Epithelial cell of proximal tubule (primary cell): ENCODE data around the gene CCDC74A. TPM values are rescaled to one million over a fixed set of nuclear protein-coding genes. Genes with fewer than 3 reads are reported as not detected.
"Not testable (repeated sequence)": the region's sequence is repeated elsewhere in the genome, so short reads cannot be mapped to it uniquely, and the experiment has no call there.

ENCODE experiments used
- DNase-seq: peaks from one replicate; pipeline ENCODE4 v3.0.0-alpha.2; 2011; ENCODE audit warnings: low read depth
- H3K4me3 ChIP-seq: 2 replicates; pipeline ENCODE4 v1.5.1; 2011; ENCODE audit warnings: low read depth, mild to moderate bottlenecking, low read length
- CTCF ChIP-seq: conservative IDR thresholded peaks from 2 replicates; pipeline ENCODE4 v1.5.1; 2012; ENCODE audit warnings: low read depth, mild to moderate bottlenecking, low read length
- total RNA-seq: library from RNA; depleted of rRNA; stranded (reverse); fragments of >200 nt; gene quantifications from 2 replicates; pipeline ENCODE4 v1.2.3, GENCODE V29; 2015

Gene CCDC74A
- total RNA-seq, 1 donor from 2014 or later, result 27.8 TPM

DNA sequence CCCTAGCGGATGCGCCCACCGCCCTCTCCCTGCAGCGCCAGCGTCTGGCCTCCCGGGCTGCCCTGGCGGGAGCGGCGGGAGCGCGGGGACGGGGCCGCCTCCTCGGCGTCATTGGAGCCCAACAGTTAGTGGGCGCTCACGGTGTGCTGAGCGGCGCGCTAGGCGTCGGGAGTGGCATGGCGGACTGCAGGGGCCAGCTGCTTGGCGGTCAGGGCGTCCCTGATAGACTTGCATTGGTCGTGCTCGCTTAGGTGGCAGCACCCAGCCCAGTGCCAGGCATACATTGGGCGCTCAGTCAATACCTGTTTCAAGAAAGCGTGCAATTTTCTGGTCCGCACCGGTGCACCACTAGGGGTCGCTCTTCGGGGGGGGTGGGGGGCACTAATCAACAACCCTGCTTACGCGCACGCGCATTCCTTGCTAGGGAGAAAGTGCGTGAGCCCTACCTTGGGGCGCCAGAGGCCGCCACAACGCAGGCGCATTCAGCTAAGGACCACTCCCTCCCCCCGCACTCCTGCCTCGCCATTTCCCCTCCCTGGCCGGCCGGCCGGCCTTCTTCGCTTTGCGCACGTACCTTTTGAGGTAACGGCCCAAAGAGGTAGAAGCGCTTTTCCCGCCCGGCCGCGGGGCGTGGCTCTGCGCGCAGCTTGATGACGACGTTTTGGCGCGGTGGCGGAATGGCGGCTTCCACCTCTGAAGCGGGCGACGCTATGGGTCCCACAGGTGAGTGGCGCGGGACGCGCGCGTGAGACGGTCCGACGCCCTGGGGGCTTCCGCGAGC, 35.1 kb upstream of the CCDC74A start:
- H3K4me3 ChIP-seq, result peak overlapping the region; percentile 95
- peak; percentile 62 for DNase-seq
- TF ChIP-seq CTCF, result peak; percentile 77

DNA sequence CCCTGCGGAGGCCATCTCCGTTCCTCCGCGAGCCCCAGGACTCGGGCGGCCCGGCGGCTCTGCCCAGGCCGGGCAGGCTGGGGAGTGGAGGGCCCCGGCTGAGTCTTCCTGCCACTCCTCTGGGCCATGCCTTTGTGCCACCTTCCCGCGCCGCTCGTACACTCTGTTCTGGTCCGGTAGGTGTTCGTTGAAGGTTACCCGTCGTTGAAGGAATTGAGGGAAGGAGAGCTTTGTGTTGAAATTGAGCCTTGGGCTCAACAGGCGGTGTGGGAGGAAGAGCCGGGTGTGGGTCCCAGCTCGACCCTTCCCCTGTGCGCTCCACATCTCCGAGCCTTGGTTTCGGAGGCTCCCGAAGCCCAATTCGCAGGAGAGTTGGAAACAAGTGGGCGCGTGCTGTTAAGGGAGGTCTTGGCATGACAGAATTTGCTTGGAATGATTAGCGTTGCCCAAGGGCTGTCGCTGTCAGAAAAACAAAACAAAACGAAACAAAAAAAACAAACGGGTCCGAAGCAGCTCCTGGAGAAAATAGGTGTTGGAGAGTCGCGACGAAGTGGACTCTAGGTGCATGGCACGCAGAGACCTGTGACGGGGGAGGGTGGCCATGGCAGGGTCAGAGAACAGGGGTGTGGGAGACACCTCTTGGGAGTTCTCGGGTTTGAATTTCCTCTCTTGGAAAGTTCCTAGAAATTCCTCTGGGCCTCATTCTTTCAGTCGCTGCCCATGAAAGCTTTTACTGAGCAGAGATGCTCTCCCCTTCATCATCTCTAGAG, 34.3 kb upstream of the CCDC74A start:
- TF ChIP-seq CTCF, result no peak
- peak overlapping the region; percentile 95 for H3K4me3 ChIP-seq
- no peak for DNase-seq

DNA sequence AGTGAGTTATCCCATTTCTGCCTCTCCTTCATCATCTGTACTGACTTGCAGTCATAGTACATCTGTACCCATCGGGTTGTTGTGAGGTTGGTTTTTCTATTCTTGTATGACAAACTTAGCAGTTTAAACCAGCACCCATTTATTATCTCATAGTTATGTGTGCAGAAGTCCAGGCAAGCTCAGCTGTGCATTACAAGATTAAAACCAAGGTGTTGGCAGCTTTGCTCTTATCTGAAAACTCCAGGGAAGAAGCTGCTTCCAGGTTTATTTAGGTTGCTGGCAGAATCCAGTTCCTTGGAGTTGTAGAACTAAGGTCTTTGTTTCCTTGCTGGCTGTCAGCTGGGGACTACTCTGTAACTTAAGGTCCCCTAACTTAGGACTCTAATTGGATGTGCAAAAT, 32.2 kb upstream of the CCDC74A start:
- H3K4me3 ChIP-seq, DNase-seq: not testable (repeated sequence)

- not testable (repeated sequence) for DNase-seq, H3K4me3 ChIP-seq
Observed at GRCh38 chr2:131498321-131498973, 29.2 kb upstream of the CCDC74A start.

DNA sequence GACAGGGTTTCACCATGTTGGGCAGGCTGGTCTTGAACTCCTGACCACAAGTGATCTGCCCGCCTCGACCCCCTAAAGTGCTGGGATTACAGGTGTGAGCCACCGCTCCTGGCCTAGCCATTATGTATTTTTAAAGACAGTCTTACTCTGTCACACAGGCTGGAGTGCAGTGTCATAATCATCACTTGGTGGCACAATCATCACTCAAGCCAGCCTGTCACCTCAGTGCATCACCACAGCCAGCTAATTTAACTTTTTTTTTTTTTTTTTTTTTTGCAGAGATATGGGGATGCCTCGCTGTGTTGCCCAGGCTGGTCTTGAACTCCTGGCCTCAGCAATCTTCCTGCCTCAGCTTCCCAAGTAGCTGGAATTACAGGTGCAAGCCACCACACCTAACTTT, 24.1 kb upstream of the CCDC74A start:
- not testable (repeated sequence) for DNase-seq, H3K4me3 ChIP-seq

DNA sequence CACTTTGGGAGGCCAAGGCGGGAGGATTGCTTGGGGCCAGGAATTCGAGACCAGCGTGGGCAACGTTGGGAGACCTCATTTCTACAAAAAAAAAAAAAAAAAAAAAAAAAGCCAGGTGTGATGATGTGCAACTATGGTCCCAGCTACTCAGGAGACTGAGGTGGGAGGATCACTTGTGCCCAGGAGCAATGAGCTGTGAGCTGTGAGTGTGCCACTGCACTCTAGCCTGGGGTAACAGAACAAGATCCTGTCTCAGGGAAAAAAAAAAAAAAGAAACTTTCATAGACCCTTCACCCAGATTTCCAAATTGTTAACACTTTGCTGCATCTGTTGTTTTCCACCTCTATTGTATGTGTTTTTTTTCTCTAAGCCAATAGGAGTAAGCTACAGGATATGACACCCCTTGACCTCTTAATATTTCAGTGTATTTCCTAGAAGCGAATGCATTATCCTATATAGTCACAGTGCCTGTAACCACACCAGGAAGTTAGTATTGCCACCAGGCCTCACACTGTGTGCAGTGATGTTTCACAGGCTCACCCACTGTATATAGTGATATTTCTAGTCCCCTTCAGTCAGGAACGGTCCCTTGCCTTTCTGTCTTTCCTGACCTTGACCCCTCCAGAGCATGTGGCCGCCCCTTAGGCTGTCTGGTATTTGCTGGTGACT, 23.5 kb upstream of the CCDC74A start:
- DNase-seq, H3K4me3 ChIP-seq: not testable (repeated sequence)

DNA sequence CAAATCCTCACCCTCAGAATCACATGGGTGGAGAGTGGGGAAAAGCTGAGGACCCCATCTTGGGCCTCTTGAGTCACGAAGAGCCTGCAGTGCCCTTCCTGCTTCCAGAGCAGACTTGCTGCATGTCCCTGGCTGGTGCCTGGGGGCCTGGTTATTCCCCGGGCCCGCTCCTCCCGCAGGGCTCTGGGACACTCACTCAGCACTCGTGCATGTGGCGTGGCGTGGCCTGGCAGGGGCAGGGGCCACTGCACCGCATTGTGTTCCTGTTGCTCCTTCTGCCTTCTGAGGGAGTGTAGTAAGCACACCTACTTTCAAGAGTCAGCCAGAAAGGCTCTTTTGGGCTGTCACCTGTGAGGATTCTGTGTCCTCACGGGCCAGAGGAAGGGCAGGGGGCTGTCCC, 18.1 kb upstream of the CCDC74A start:
- DNase-seq, result no peak
- H3K4me3 ChIP-seq, result no peak overlapping the region
- no peak for TF ChIP-seq CTCF

DNA sequence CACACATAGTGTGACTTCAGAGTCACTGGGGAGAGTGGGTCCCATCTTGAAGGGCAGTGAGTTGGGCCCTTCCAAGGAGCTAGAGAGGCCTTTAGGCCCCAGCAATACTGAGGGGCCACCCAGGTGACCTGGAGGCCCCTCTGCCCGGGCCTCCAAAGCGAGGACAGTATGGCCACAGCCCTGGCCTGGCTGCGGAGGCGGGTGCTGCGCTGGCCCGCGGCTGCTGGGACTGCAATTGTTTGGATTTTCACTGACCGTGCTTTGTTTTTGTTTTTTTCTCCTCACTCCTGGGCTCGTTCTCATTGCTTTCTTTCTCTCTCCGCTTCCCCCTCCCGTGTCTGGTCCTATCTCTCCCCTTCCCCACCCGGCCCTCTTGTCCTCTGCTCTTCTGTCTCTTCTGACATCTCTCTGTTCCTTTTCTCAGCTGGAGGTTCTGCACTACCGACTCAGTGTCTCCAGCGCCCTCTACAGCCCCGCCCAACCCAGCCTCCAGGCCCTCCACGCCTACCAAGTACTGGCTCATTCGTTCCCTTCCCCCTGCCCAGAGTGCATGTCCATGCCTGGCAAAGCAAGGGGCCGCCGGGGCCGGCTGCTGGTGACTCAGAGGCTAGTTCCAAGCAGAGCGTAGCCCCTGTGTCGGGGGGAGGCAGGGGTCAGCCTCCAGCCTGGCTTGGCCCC, 16.3 kb upstream of the CCDC74A start:
- not testable (repeated sequence) for DNase-seq, H3K4me3 ChIP-seq

GRCh38 chr2:131511969-131512870, 15.5 kb upstream of the CCDC74A start:
- H3K4me3 ChIP-seq, DNase-seq: not testable (repeated sequence)

- DNase-seq, H3K4me3 ChIP-seq: not testable (repeated sequence)
Observed at GRCh38 chr2:131514408-131515166, 13.1 kb upstream of the CCDC74A start.

DNA sequence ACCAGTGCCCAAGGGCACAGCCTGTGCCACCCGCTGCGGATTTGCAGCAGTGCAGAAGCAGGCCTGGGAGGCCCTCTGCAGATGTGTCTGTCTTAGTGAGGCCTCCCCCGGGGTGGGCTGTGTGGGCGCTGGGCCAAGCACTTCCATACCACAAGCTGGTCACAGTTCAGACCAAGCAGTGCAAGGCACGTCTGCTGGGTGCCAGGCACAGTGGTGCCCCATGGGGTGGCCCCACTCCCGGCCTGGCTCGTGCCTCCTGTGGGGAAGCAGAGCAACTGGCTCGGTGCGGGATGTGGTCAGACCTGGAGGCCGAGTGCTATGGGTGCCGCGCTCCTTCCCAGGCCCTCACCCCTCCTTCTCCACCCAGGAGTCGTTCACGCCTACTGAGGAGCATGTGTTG, 12.5 kb upstream of the CCDC74A start:
- not testable (repeated sequence) for H3K4me3 ChIP-seq, DNase-seq
